Measurements from ENCODE around the gene DENND4A.
"Not testable (repeated sequence)": the region's sequence is repeated elsewhere in the genome, so short reads cannot be mapped to it uniquely, and the experiment has no call there.

DENND4A gene

DNA sequence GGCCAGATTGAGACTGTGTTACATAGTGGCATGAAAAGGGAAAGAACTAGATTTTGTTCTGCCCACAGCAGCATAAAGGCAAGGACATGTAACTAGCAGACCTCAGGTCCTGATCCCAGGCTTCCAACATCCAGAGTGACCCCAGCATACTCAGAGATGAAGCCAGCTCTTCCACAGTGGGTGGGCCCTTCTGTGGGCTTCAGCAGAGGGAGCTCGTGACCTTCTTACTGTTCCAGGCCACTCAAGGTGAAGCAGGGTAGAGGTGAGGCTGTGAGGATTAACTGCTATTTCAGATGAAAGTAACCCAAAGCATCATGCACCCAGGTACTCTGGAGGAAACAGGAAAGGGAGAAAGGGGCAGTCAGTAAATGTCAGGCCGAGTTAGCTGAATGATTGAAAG lies 171.3 kb downstream of the DENND4A start:
- H3K27ac ChIP-seq: no peak overlapping the region
- TF ChIP-seq, protein P1, sequence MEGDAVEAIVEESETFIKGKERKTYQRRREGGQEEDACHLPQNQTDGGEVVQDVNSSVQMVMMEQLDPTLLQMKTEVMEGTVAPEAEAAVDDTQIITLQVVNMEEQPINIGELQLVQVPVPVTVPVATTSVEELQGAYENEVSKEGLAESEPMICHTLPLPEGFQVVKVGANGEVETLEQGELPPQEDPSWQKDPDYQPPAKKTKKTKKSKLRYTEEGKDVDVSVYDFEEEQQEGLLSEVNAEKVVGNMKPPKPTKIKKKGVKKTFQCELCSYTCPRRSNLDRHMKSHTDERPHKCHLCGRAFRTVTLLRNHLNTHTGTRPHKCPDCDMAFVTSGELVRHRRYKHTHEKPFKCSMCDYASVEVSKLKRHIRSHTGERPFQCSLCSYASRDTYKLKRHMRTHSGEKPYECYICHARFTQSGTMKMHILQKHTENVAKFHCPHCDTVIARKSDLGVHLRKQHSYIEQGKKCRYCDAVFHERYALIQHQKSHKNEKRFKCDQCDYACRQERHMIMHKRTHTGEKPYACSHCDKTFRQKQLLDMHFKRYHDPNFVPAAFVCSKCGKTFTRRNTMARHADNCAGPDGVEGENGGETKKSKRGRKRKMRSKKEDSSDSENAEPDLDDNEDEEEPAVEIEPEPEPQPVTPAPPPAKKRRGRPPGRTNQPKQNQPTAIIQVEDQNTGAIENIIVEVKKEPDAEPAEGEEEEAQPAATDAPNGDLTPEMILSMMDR (conservative IDR thresholded peaks at IDR 0.05; ENCODE audit: low read depth): no peak
- ChIA-PET POLR2A (ENCODE audit: low non-redundant PET) (no interaction called here), CTCF (interaction anchor here (0.5 to 1.0 kb wide), 2 partner anchors 17 to 244 kb away, joined by 3 read pairs; no protein-coding TSS in a partner anchor)
- DNase-seq (ENCODE audit: low spot score): no peak

DNA sequence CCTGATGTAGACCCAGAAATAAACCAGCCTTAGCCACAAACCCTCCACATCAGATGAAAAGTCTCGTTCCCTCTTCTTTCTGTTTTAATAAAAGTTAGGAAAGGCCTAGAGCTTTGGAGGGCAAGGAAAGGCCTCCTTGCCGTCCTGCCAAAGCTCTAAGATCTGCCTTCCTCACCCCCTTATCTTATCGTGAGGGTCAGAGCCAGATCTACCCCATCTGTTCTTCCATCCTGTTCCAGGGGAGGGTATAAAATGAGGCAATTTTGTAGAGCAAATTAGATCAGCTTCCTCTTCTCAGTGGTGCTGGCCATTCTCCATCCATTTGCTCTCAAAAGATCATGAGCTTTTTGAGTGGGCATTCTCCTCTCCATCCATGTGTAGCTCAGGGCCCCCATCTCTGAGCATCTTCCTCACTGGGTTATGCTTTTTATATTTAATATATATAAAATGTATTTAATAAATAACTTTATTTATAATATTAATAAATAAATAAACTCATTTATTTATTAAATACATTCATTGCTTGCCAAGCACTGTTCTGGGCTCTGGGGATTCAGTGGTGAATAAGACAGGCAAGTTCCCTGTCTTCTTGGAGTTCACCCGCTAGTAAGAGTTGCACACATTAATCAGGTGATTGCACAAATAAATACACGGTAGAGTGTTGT lies 172.3 kb downstream of the DENND4A start:
- CTCF ChIA-PET: interaction anchor here (0.5 kb wide), 1 partner anchor 11 kb away, joined by 3 read pairs; no protein-coding TSS in a partner anchor
- H3K27ac ChIP-seq: no peak overlapping the region
- POLR2A ChIA-PET (ENCODE audit: low non-redundant PET): no interaction called here
- no peak for DNase-seq (ENCODE audit: low spot score)
- TF ChIP-seq, protein P1 (conservative IDR thresholded peaks at IDR 0.05; ENCODE audit: low read depth): no peak

DNA sequence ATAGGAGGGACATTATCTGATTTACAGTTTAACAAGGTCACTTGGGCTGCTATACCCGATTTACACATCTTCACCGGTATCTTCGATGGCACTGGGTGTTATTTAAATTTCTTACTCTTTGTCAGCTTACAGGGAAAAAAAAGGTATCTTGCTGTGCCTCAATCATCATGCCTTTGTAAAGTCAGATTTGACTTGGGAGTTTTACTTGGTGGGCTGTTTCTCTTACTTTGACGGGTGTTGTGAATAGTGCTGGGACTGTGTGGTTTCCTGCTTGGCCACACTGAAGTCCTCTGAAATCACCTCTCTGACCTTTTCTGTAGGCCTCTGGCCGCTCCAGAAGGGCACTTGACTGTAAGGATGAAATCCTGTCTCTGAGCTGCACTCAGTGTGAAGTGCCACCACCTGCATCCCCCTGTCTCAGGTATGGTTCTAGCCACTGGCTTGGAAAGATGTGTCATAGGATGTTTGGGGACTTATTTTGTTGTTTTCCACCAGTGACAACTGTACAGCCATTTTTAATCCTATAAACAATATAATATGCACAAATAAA lies 173.5 kb downstream of the DENND4A start:
- ChIA-PET CTCF (no interaction called here), POLR2A (ENCODE audit: low non-redundant PET) (no interaction called here)
- TF ChIP-seq, protein P1 (conservative IDR thresholded peaks at IDR 0.05; ENCODE audit: low read depth): no peak
- no peak for DNase-seq (ENCODE audit: low spot score)
- H3K27ac ChIP-seq: no peak overlapping the region

DNA sequence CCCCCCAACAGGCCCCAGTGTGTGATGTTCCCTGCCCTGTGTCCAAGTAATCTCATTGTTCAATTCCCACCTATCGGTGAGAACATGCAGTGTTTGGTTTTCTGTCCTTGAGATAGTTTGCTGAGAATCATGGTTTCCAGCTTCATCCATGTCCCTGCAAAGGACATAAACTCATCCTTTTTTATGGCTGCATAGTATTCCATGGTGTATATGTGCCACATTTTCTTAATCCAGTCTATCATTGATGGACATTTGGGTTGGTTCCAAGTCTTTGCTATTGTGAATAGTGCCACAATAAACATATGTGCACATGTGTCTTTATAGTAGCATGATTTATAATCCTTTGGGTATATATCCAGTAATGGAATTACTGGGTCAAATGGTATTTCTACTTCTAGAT lies 176.2 kb downstream of the DENND4A start:
- POLR2A ChIA-PET (ENCODE audit: low non-redundant PET); H3K27ac ChIP-seq; CTCF ChIA-PET; DNase-seq (ENCODE audit: low spot score): not testable (repeated sequence)

DNA sequence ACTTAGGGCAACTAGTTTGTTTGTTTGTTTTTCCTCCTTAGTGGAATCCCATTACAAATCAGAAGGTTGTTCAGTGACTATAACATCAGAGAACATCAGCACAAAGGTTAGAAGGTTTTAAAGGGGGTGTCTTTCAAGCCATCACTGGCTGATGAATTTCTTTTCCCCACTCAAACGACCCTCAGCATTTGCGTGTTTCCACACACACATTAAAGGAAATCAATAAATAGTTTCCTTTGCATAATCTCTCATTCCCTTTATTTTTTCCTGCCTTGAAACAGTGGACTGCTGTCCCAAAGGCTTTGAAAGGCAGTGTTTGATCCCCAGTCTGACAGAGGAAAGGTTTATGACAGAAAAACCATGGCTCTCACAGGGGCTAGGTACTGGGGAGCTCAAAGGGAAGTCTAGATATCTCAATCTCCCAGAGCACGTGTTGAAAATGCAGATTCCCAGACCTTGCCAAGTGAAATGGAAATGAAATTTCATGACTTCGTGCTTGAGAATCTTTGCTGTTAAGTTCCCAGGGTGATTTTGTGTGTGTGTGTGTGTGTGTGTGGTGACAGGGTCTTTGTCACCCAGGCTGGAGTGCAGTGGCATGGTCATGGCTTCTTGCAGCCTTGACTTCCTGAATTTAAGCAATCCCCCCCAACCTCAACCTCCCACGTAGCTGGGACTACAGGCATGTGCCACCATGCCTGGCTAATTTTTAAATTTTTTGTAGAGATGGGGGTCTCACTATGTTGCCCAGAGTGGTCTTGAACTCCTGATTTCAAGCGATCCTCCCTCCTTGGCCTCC lies 178.9 kb downstream of the DENND4A start:
- TF ChIP-seq, protein P1 (conservative IDR thresholded peaks at IDR 0.05; ENCODE audit: low read depth): no peak
- CTCF ChIA-PET: no interaction called here
- no peak overlapping the region for H3K27ac ChIP-seq
- POLR2A ChIA-PET (ENCODE audit: low non-redundant PET): no interaction called here
- DNase-seq (ENCODE audit: low spot score): no peak

DNA sequence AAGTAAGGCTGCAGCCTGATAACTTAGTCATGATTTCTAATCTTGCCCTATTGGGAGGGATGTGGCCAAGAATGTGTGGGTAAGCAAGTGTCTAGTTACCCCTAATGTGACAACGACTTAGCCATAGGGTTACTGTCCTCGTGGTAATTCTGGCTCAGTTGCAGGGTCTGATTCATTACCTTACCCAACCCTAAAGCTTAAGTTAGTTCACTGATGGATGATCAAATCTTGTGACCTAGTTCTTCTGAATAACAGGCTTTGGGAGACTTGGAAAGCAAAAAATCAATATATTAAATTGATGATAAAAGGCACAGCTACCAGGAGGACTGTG lies 179.5 kb downstream of the DENND4A start:
- ChIA-PET CTCF (no interaction called here), POLR2A (ENCODE audit: low non-redundant PET) (no interaction called here)
- no peak for DNase-seq (ENCODE audit: low spot score)
- H3K27ac ChIP-seq: peak overlapping the region; percentile 93; the same call in 1 of the 2 replicates
- TF ChIP-seq, protein P1 (conservative IDR thresholded peaks at IDR 0.05; ENCODE audit: low read depth): no peak
